GM19467 (cell line): ENCODE measurements around the gene BRD3.

Experiments
- ATAC-seq: cut with Tn5 transposase; IDR thresholded peaks from one replicate; pipeline ENCODE4 v1.9.1; 2021; ENCODE audit warnings: mild to moderate bottlenecking, moderate library complexity; ENCODE audit not compliant: unreplicated experiment

The BRD3 gene

DNA sequence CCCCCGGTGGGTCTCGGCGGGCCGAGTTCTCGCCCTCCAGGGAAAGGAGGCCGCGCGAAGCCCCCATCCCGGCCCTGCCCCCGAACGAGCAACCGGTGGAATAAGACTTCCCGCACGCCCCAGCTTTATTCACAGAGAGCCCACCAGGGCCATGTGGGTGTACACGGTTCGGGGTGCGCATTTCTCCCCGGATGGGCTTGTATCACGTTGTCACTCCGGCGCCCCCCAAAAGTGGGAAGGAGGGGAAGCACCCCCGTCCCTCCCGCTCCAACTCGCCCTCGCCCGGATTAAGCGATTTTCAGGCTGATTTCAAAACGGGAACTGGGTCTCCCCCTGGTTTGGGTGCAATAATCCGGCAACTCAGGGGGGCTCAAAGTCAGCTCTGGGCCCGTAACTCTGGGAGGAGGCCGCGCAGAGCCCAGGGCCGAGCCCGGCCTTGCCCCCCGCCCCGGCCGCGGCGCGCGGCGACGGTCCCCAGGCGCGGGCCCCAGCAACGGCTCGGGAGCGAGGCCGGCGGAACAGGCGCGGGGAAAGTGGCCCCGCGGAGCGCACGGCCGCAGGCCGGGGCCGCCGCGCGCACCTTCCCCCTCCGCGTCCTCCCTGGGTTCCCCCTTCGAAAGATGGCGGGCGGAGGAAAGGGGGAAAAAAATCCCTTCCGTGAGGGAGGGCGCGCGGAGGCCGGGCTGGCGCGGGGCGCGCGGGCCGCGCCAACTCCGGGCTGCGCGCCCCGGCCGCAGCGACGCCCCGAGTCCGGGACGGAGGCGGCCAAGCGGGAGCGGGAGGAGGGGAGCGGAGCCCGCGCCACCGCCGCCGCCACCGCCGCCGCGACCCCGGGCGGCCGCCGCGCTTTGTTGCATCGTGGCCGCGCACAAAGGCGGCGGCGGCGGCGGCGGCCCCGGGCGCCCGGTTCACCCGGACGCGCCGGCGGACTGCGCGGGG, 644 bp downstream of the BRD3 start:
- ATAC-seq = no peak

DNA sequence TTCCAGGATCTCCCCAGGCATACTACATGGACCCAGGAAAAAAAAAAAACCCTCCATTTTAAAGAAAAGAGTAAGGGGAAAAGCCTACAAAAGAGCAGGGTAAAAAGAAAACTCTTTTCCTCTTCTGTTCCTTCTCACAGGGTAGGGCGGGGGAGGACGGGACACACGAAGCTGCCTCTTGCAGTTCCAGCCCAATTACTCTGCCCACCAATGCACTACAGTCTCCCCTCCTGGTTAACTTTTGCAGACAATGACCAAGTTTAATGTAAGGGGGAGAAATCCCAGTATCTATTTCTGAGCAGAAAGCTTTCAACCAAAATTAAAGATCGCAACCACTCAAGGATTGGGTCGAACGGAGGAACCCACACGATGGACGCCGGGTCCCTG, 1.3 kb downstream of the BRD3 start:
- ATAC-seq = no peak

DNA sequence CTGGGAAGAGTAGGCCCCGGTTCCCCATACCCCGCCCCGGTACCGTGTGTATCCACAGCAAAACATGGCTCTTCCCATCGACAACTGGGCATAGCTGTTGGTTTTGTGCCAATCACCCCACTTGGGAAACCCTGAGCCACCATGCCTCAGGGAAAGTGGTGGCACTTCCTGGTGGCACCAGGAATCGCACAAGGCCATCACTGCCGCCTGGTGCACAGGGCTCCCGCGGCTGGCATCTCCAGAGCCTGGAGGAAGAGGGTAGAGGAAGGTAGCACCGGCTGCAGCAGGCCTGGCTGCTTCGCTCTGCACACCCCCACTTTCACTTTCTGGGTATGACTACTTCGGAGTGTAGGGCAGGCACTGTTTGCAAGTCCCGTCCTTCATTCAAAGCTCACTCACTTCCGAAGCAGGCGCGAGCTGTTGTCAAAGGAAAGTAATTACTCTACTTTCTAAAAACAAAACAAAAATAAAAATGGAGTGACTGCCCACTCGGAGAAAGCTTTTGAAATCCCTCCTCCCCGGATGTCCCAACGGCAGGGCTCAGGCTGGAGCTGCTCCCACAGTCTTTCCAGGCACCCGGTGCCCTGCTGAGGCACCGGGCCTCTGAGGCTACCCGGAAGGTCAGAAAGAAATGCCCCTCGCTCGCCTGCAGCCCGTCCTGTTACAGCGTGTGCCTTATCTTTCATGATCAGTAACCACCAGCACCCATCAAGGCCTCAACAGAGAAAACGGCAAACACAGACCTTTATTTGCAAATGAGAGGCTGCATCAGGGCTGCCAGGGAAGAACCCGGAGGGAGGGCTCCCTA, 2.0 kb downstream of the BRD3 start:
- ATAC-seq = no peak

DNA sequence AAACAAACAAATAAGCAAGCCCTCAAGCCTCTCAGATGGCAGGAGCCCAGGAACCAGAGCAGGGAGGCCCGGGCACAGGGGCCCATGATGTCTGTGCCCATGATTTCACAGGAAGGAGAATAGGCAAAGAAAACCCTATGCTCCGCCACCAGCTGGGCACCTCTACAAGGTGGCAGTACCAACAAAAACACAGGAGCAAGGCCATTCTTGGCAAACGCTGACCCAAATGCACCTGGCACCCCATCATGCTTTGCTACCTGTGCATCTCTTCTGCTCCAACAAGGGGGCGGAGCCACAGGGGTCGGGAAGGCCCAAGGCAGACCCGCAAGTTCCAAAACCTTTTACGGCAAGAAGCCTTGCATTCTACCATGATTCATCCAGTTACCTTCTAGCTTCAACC, 3.1 kb downstream of the BRD3 start:
- ATAC-seq = no peak

DNA sequence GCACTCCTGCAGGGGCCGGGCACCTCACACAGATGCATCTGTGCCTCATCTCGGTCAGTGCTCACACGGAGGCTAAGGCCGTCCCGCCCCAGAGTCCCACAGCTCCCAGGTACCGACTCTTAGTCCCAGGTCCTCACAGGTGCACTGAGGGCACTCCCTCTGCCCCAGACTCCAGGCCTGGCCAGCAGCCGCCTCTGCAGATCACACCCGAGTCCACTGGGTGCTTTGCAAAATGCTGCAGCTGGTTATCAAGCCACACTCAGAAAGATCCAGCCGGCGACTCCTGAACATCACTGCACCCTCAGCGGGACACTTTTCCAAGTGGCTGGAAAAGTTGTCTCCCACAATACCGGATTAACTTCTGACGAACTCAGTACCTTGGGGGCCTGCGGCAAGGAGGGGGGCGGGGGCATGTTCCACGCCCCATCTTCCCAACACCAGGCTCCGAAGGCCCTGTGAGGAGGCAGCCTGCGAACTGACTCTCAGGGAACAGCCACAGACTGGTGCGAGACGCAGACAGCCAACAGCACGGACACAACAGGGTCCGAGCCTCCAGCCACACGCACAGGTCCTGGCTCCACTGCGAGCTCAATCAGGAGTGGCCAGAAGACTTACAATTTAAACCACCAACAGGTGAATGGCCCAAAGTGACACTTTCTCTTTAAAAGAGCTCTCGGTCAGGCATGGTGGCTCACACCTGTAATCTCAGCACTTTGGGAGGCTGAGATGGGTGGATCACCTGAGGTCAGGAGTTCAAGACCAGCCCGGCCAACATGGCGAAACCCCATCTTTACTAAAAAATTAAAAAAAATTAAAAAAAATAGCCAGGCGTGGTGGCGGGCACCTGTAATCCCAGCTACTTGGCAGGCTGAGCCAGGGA, 4.0 kb downstream of the BRD3 start:
- no peak for ATAC-seq

DNA sequence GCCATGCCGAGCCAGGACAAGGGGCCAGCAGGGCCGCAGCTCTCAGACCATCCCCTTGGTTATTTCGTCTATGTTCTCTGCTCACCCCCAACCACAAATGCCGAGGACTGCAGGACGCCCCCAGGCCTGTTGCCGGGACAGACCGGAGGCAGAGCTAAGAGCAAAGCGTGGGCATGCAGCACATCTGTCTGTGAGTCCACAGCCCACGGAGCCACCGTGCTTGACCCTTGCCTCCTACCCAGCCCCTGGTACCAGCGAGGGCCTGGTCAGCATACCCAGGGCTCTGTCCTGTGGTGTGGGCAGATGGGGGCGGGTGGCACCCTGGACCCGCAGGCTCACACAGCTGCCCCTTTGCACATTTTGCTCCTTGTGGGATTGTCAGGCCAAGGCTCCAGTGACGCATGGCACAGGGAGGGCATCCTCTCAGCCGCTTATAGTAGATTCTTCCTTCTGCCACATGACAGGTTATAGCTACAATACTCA, 4.7 kb downstream of the BRD3 start:
- ATAC-seq = no peak

DNA sequence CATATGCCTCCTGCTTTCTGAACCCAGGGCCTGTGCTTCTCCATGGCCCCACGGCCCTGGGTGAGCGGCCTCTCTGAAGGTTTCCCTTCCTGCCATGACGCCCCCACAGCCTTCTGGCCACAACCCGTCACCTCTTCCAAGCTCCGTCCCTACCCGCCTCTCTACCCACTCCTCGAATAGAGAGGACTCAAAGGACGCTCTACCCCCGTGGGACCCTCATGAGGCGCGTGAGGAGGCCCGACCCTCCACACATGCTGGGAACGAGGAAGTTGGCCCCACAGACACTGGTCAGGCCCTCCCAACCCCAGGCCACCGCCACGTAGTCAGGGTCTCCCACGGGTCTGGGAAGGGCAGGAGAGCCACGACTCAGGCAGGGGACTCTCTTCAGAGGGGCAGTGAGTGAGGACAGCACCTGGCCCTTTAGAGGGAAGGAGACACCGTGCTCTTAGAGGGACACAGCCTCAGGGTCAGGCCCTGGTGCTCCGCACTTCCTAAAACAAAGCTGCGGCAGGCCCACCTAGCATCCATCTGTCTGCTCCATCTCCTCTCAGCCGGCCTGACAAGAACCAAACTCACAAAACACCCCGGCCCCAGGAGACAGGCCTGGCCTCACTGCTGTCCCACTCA, 5.3 kb downstream of the BRD3 start:
- ATAC-seq = no peak

DNA sequence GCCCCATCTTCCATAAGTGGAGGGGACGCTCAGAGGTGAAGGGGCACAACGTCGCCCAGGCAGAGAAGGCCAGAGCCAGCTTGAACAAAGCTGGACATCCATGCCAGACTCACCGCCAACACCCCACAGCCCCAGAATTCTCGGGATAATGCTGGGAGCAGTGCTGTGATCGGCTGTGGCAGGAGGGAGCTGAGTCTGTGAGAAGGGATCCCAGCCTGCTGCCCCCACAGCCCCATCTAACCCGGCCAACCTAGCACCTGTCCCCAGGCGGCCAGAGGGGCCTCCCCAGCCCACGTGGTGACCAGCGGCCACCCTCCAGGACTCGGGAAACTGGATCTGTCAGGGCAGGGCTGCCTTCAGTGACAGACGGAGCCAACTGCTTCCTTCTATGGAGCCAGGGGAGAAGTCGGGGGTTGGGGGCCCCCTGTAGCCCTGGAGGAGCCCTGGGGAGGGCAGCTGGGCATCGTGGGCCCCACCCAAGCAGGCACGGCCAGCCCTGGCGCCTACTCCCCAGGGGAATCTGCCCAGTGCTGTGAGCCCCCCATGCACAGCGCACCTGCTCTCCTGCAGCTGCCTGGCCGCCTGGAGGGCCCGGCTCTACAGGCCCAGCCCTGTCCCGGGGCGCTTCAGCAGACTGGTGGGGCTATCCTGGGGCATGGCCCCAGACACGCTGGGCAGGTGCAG, 6.0 kb downstream of the BRD3 start:
- ATAC-seq = no peak

DNA sequence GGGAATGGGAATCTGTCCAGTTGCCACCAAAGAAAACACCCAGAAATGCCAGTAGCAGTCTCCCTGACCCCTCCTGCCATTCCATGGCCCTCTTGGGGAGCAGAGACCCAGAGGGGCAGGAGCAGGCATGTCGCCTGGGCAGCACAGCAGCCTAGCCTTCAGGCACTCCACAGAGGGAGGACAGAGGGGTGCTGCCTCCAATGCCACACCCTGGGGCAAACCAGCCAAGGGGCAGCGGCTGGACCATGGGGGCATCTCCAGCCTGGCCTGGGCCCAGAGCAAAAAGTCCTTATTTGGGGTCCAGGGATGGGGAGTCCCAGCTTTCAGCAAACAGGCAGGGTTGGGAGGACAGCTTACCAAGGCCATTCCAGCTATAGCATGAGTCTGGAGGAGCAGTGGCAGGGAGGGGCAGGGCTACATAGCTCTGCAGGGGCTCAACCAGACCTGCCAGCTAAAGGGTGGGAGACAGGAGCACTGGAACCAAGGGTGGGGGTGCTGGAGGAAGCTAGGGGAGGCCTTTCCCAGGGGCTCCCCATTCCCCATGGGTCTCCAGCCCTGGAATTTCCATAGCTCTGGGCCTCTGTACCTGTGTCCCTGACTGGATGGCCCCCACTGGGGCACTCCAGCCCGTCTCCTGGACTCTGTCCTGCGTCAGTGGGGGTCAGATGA, 6.7 kb downstream of the BRD3 start:
- ATAC-seq = no peak

DNA sequence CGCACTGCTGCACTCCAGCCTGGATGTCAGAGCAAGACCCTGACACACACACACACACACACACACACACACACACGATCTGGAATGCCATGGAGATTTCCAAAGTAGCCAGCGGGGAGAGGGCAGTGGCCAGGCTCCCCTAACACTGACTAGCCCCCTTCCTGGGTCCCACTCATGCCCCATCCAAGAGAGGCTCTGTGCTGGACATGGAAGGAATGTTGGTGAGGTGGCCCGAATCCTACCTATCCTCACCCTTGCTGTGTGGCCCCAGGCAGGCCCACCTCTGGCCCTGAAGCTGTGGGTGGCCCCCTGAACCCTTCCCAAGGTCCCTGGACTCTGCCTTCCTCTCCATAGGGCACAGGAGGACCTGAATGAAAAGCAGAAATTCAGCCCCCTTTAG, 7.3 kb downstream of the BRD3 start:
- ATAC-seq = no peak

DNA sequence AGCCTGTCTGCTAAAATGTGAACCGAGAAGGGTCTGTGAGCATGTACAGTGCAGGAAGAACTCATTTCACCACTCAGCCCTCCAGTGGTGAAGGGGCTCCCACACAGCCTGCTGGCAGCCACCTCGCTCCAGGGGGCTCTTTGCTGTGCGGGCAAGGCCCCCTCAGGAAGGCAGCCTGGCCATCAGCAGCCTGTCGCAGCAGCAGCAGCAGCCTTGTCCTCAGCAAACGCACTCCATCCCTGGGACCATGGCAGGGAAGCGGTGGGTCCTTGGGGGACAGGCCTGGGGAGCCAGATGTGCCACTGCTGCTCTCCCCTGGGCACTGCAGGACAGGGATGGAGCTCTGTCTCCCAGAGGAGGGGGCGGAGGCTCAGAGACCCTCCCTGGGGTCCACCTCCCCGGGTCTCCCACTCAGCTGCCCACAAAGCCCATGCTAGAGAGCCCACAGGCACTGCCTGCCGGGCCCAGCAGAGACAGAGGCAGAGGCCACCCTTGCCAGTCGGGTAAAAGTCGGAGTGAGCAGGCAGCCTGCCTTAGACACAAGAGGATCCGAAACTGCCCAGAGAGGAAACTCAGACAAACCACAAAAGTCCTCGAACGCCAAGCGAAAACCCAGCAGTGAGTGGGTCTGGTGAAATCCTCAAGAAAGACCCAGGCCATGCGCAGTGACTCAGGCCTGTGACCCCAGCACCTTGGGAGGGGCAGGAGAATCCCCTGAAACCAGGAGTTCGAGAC, 8.0 kb downstream of the BRD3 start:
- peak; percentile 69 for ATAC-seq

DNA sequence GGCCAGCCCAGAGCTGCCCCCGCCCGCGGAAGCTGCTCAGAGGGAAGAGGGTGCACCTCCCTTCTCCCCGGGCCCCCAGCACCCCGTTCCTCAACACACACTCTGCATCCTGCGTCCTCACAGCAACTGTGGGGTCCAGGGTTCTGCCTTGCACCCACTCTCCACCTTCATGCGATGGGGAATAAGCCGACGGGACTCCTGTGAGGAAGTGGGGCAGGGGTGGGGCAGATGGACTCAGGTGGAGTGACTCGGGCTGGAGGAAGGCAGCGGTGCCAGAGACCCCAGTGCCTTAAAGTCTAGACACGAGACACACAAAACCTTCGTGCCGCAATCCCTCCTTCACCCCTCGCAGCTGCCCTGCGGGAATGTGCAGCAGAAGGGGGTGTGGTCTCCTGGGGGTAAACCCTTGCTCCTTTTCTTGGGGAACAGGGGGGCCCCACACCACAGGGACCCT, 8.6 kb downstream of the BRD3 start:
- no peak for ATAC-seq

DNA sequence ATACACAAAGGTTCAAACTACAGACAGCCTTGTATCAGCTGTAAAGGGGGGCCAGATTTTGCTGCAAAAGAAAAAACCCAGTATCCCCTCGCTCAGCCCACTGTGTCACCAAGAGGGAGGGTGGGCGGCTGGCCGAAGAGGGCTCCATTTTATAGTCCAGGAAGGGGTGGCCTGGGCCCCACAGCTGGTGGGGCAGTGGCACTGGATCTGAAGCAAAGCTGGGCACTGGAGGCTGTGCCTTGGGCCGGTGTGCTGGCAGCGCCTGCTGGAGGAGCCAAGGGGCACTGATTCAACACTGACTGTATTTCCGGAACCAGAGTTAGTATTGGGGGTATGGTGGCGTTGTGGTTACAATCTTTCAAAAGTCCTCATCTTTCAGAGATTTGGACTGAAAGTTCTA, 9.1 kb downstream of the BRD3 start:
- no peak for ATAC-seq

DNA sequence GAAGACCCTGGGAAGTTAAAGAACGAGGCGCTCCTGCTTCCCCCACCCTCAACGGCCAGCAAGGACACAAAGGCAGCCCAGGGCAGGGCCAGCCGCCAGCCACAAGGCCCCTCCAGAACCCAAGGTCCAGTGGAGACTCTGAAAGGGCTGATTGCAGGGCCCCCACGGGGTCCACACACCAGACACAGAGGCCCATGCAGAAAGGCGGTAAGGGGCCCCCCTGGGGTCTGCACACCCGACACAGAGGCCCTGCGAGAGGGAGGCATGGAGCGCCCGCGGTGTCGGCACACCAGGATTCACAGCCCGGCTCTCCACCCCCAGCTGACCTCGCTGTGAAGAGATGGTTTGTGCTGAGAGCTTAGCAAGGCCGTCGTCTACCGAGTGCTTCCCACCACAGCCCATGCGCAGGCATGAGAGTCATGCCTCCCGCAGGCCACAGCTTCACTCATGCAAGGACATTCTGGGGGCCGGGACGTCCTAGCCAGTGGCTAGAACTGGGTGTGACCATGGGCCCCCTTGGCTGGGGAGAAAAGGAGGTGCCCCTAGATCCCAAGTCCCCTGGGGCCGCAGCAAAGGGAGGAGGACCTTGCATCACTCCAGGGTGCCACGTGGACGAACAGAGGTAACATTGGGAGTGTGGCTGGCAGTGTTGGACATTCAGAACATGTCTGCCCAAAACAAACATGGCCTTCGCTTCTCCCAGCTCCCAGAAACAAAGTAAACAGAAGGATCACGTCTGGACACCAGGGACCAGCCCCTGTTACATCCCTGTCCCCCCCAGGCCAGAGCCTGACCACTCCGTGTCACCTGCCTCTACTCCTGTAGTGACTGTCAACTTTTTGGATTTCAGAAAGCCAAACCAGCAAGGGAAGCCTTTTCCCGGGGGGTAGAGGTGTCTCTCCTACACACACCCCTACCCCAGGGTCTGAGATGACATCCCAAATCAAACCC, 9.8 kb downstream of the BRD3 start:
- no peak for ATAC-seq

DNA sequence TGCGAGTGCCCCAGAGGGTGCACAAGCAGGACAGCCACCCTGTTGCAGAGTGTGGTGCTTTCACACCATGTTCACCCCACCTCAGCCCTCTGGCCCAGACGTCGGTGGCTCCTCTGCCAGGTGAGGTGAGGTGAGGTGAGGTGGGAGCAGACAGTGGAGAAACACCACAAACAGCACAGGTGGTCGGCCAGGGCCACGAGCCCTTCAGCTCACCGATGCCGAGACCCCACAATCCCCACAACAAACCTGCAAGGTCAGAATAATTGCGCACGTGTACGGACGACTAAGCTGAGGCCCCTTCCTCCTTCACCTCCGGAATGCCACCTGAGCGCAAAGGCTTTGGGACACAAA, 10.5 kb downstream of the BRD3 start:
- no peak for ATAC-seq

DNA sequence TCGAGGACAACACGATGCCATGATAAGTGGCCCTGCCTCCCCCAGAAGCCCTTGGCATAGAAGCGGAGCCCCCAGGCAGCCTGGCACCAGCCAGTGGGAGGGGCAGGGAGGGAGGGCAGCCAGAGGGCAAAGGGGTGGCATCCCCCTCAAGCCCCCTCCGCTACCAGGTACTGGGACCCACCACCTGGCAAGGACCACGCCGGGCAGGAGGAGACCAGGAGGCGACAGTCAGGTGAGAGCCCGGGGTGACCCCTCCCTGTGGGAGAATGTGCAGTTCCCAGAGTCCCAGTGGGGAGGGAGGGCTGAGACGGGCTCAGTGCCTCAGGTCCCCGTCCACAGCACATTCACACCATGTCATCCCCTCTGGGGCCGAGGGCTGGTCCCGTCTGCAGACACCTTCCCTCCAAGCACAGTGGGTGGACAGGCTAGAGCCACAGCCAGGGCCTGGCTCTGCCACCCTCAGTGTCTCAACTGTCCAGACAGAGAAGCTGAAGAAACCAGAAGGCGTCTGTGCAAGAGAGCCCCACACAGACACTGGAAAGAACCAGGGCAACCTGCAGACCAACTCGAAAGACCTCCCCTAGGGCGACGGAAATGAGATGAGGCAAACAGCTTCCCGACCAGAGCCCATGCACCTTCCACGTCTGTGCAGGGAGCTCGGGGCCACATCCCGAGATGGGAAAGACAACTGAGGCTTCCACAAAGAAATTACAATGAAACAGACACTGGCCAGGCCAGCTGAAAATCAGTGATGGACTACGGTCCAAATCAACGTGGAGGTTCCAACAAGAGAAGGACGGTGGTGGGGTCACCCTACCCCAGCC, 11.1 kb downstream of the BRD3 start:
- ATAC-seq = no peak

DNA sequence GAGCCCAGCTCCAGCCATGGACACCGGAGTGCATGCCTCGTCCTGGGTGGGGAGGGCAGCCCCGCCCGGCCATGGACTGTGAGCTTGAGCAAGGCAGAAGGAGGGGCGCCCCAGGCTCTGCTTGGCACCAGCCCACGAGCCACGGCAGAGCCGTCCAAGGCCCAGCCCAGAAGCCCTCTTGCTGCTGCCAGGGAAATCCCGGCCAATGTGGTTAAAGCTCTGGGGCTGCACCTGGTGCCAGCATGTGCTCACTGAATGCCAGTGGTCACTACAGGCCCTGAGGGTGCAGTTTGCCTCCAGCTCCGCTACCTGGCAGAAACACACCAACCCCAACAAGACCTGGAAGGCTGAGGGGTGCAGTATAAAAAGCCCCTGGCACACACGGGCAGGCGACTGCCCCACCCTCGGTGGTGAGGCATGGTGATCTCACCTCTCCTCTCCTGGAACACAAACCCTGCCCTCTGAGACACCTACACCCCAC, 11.8 kb downstream of the BRD3 start:
- ATAC-seq = no peak
